ENCODE measurements around the gene CST11. TPM values are rescaled to one million over a fixed set of nuclear protein-coding genes. Genes with fewer than 3 reads are reported as not detected.

Gene CST11
- polyA plus RNA-seq, 1 donor (not counting 4 experiments of a cell fraction or from before 2014, with no cell fraction given) = not detected

GRCh38 chr20:23435626-23436539 lies 16.8 kb downstream of the CST11 start:
- no peak overlapping the region for H3K4me2 ChIP-seq (ENCODE audit: control insufficient read depth, extremely low read depth, insufficient read depth, low read depth, low read length)
- H3K79me2 ChIP-seq (ENCODE audit: control insufficient read depth, insufficient read depth, low read length) = no peaks in the 10 kb centered on the region
- no peaks in the 10 kb centered on the region for H3K27me3 ChIP-seq (ENCODE audit: control insufficient read depth, extremely low read depth, insufficient read depth, low read length)
- no peak for TF ChIP-seq EZH2 (IDR thresholded peaks at IDR 0.05; ENCODE audit: low read length)
- TF ChIP-seq, protein P1, sequence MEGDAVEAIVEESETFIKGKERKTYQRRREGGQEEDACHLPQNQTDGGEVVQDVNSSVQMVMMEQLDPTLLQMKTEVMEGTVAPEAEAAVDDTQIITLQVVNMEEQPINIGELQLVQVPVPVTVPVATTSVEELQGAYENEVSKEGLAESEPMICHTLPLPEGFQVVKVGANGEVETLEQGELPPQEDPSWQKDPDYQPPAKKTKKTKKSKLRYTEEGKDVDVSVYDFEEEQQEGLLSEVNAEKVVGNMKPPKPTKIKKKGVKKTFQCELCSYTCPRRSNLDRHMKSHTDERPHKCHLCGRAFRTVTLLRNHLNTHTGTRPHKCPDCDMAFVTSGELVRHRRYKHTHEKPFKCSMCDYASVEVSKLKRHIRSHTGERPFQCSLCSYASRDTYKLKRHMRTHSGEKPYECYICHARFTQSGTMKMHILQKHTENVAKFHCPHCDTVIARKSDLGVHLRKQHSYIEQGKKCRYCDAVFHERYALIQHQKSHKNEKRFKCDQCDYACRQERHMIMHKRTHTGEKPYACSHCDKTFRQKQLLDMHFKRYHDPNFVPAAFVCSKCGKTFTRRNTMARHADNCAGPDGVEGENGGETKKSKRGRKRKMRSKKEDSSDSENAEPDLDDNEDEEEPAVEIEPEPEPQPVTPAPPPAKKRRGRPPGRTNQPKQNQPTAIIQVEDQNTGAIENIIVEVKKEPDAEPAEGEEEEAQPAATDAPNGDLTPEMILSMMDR (optimal IDR thresholded peaks at IDR 0.05 in 1 of 3, IDR thresholded peaks at IDR 0.05 in 1 of 3, conservative IDR thresholded peaks at IDR 0.05 in 1 of 3; ENCODE audit: extremely low read depth in 1 of 3, insufficient read depth in 2 of 3, low read length in 3 of 3) = no peak
- H3K9me1 ChIP-seq (ENCODE audit: control insufficient read depth, extremely low read depth, insufficient read depth, low read length) = no peaks in the 10 kb centered on the region
- no peak for DNase-seq (ENCODE audit: low read depth, low spot score)
- H3K4me1 ChIP-seq (ENCODE audit: control insufficient read depth, extremely low read depth, insufficient read depth, low read length) = no peaks in the 10 kb centered on the region
- dilution Hi-C loops (cut with MboI; ENCODE audit: extremely low pct_ligation_motif_present, low sequenced_read_pairs) = no loop called here
- H3K9me3 ChIP-seq (ENCODE audit: control insufficient read depth, low read depth, low read length) = no peaks in the 10 kb centered on the region
- no peak overlapping the region for H2AFZ ChIP-seq (ENCODE audit: control insufficient read depth, low read length)
- no peaks in the 10 kb centered on the region for H4K20me1 ChIP-seq (ENCODE audit: control insufficient read depth, extremely low read depth, insufficient read depth, low read length)
- H3K9ac ChIP-seq (ENCODE audit: control insufficient read depth, extremely low read depth, insufficient read depth, low read length) = no peak overlapping the region
- H3K27ac ChIP-seq (ENCODE audit: control insufficient read depth, insufficient read depth, low read length) = no peak overlapping the region
- H3K36me3 ChIP-seq (ENCODE audit: control insufficient read depth in 2 of 2, extremely low read depth in 1 of 2, insufficient read depth in 2 of 2, low read length in 2 of 2) = no peaks in the 10 kb centered on the region
- H3K4me3 ChIP-seq (ENCODE audit: control insufficient read depth in 2 of 3, extremely low read depth in 1 of 3, insufficient read depth in 2 of 3, low read depth in 1 of 3, low read length in 3 of 3) = no peak overlapping the region
- no peak for FAIRE-seq

DNA sequence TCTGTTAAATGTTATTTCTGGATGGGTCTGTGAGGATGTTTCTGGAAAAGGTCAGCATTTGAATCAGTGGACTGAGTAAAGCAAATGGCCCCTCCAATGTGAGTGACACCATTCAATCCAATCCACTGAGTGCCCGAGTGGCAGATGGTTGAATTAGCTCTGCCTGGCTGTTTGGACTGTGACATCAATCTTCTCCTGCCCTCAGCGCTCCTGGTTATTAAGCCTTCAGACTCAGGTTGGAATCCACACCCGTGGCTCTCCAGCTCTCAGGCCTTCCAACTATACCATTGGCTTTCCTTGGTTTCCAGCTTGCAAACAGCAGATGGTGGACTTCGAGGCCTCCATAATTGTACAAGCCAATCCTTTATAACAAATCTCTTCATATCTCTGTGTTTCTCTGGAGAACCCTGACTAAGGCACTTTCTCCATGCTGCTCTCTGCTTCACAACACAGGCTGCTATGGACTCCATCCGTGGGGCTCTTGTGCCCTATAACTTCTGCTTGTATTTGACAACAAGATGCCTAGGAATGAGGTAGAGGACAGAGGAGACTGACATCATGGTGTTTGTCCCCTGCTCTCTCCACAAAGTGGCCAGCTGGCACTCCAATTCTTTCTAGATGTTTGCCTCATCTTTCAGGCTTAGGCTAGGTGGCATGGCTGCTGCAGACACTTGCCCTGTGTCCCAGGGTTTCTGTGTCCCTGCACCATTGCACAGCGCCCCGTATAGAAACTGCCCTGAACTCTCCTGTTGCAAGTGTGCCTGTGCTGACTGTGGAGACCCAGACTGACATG lies 18.0 kb downstream of the CST11 start:
- H3K4me2 ChIP-seq (ENCODE audit: control insufficient read depth, extremely low read depth, insufficient read depth, low read depth, low read length) = no peak overlapping the region
- no peak overlapping the region for H2AFZ ChIP-seq (ENCODE audit: control insufficient read depth, low read length)
- H4K20me1 ChIP-seq (ENCODE audit: control insufficient read depth, extremely low read depth, insufficient read depth, low read length) = no peaks in the 10 kb centered on the region
- H3K27me3 ChIP-seq (ENCODE audit: control insufficient read depth, extremely low read depth, insufficient read depth, low read length) = no peaks in the 10 kb centered on the region
- dilution Hi-C loops (cut with MboI; ENCODE audit: extremely low pct_ligation_motif_present, low sequenced_read_pairs) = no loop called here
- H3K79me2 ChIP-seq (ENCODE audit: control insufficient read depth, insufficient read depth, low read length) = no peaks in the 10 kb centered on the region
- no peak overlapping the region for H3K27ac ChIP-seq (ENCODE audit: control insufficient read depth, insufficient read depth, low read length)
- TF ChIP-seq, protein P1 (optimal IDR thresholded peaks at IDR 0.05 in 1 of 3, IDR thresholded peaks at IDR 0.05 in 1 of 3, conservative IDR thresholded peaks at IDR 0.05 in 1 of 3; ENCODE audit: extremely low read depth in 1 of 3, insufficient read depth in 2 of 3, low read length in 3 of 3) = no peak
- no peak for TF ChIP-seq EZH2 (IDR thresholded peaks at IDR 0.05; ENCODE audit: low read length)
- FAIRE-seq (no peak), DNase-seq (ENCODE audit: low read depth, low spot score) (no peak)
- no peaks in the 10 kb centered on the region for H3K9me1 ChIP-seq (ENCODE audit: control insufficient read depth, extremely low read depth, insufficient read depth, low read length)
- no peaks in the 10 kb centered on the region for H3K4me1 ChIP-seq (ENCODE audit: control insufficient read depth, extremely low read depth, insufficient read depth, low read length)
- H3K36me3 ChIP-seq (ENCODE audit: control insufficient read depth in 2 of 2, extremely low read depth in 1 of 2, insufficient read depth in 2 of 2, low read length in 2 of 2) = no peaks in the 10 kb centered on the region
- H3K9me3 ChIP-seq (ENCODE audit: control insufficient read depth, low read depth, low read length) = no peaks in the 10 kb centered on the region
- H3K9ac ChIP-seq (ENCODE audit: control insufficient read depth, extremely low read depth, insufficient read depth, low read length) = no peak overlapping the region
- no peak overlapping the region for H3K4me3 ChIP-seq (ENCODE audit: control insufficient read depth in 2 of 3, extremely low read depth in 1 of 3, insufficient read depth in 2 of 3, low read depth in 1 of 3, low read length in 3 of 3)
